CD8-positive, alpha-beta memory T cell (primary cell): ENCODE results near the gene IPO13. TPM values are rescaled to one million over a fixed set of nuclear protein-coding genes. Genes with fewer than 3 reads are reported as not detected.

ENCODE experiments used
- CTCF ChIA-PET: fragments of 350-600 bp; sonication (Branson Sonifier 250); formaldehyde crosslinking; loops from one replicate; lab custom pipeline; 2021; ENCODE audit warnings: antibody characterized with exemption; lab: Charles Lee
- POLR2A ChIA-PET: fragments of 350-600 bp; sonication (Branson Sonifier 250); formaldehyde crosslinking; loops from one replicate; lab custom pipeline; 2021; ENCODE audit warnings: antibody characterized with exemption; lab: Charles Lee
- DNase-seq, 5 donors: peaks; one replicate each; pipeline versions ENCODE4 v3.0.0 to v3.0.0-alpha.2; 2020 to 2022; ENCODE audit warnings: mixed read lengths in 1 of 5
- H3K27ac ChIP-seq: one replicate; pipeline ENCODE4 v1.7.0; 2013; ENCODE audit warnings: low read depth, mild to moderate bottlenecking, low read length, moderate library complexity
- H3K27me3 ChIP-seq: 2 replicates; pipeline ENCODE4 v1.7.0; 2013; ENCODE audit warnings: low read length, mild to moderate bottlenecking; ENCODE audit not compliant: insufficient read depth, poor library complexity, severe bottlenecking
- H3K36me3 ChIP-seq: 2 replicates; pipeline ENCODE4 v1.7.0; 2013; ENCODE audit warnings: mild to moderate bottlenecking, low read length, moderate library complexity; ENCODE audit not compliant: insufficient read depth
- H3K4me1 ChIP-seq: 2 replicates; pipeline ENCODE4 v1.7.0; 2013; ENCODE audit warnings: mild to moderate bottlenecking, low read length, moderate library complexity; ENCODE audit not compliant: insufficient read depth
- H3K4me3 ChIP-seq: 2 replicates; pipeline ENCODE4 v1.7.0; 2013; ENCODE audit warnings: mild to moderate bottlenecking, low read length
- H3K9me3 ChIP-seq: 2 replicates; pipeline ENCODE4 v1.7.0; 2013; ENCODE audit warnings: mild to moderate bottlenecking, low read length
- H3K27ac Mint-ChIP-seq, 8 donors: one replicate each; pipeline ENCODE4 v1.8.0; 2020 to 2021; ENCODE audit warnings: mixed read lengths in 8 of 8, mild to moderate bottlenecking in 6 of 8, inconsistent platforms in 3 of 8, moderate library complexity in 3 of 8
- H3K27me3 Mint-ChIP-seq, 2 donors: one replicate each; pipeline ENCODE4 v1.8.0; 2020 to 2021; ENCODE audit warnings: mixed read lengths in 2 of 2, mild to moderate bottlenecking in 1 of 2, moderate library complexity in 1 of 2
- H3K36me3 Mint-ChIP-seq, 3 donors: one replicate each; pipeline ENCODE4 v1.8.0; 2020 to 2021; ENCODE audit warnings: mixed read lengths in 3 of 3, inconsistent platforms in 1 of 3, mild to moderate bottlenecking in 1 of 3
- H3K4me1 Mint-ChIP-seq, 3 donors: one replicate each; pipeline ENCODE4 v1.8.0; 2020 to 2021; ENCODE audit warnings: mixed read lengths in 3 of 3, inconsistent platforms in 1 of 3, mild to moderate bottlenecking in 1 of 3
- H3K4me3 Mint-ChIP-seq, 7 donors: one replicate each; pipeline ENCODE4 v1.8.0; 2020 to 2021; ENCODE audit warnings: mixed read lengths in 7 of 7, mild to moderate bottlenecking in 6 of 7, moderate library complexity in 4 of 7, inconsistent platforms in 2 of 7
- H3K9me3 Mint-ChIP-seq, 5 donors: one replicate each; pipeline ENCODE4 v1.8.0; 2020 to 2022; ENCODE audit warnings: mixed read lengths in 5 of 5, mild to moderate bottlenecking in 3 of 5, moderate library complexity in 2 of 5, inconsistent platforms in 1 of 5
- polyA plus RNA-seq: library from polyadenylated mRNA; unstranded; fragments of 300-500 nt; fragmentation: Illumina TruSeq; gene quantifications from one replicate; pipeline ENCODE4 v1.2.3, GENCODE V29; 2021
- total RNA-seq, 2 experiments: library from RNA; stranded (reverse); gene quantifications; one replicate each; pipeline ENCODE4 v1.2.3, GENCODE V29; 2021

Gene IPO13
- total and polyA plus RNA-seq, 3 experiments from 2014 or later: 16.0 to 32.1 (median 28.9) TPM

GRCh38 chr1:43938383-43938782, 8.4 kb upstream of the IPO13 start:
- no peaks in the 10 kb centered on the region for H3K36me3 ChIP-seq
- no peak overlapping the region for H3K27ac ChIP-seq
- no peak overlapping the region for H3K27ac Mint-ChIP-seq
- H3K4me3 ChIP-seq: no peak overlapping the region
- H3K36me3 Mint-ChIP-seq: peaks cover 0 to 8% (median 2%) of the 10 kb centered on the region in 3 donors
- ChIA-PET POLR2A (no interaction called here), CTCF (no interaction called here)
- H3K4me3 Mint-ChIP-seq: peak overlapping the region in 1 of 7 donors; percentile 24
- H3K9me3 ChIP-seq: no peaks in the 10 kb centered on the region
- no peak for DNase-seq
- H3K27me3 Mint-ChIP-seq: peaks cover 20 to 21% of the 10 kb centered on the region in 2 donors
- H3K9me3 Mint-ChIP-seq: no peaks in the 10 kb centered on the region
- H3K4me1 ChIP-seq: no peaks in the 10 kb centered on the region
- peaks cover 6 to 26% (median 15%) of the 10 kb centered on the region in 3 donors for H3K4me1 Mint-ChIP-seq
- peaks cover 18% of the 10 kb centered on the region for H3K27me3 ChIP-seq

- H3K36me3 ChIP-seq: no peaks in the 10 kb centered on the region
- no peak overlapping the region for H3K4me3 ChIP-seq
- H3K9me3 ChIP-seq: no peaks in the 10 kb centered on the region
- CTCF ChIA-PET: no interaction called here
- H3K27ac ChIP-seq: no peak overlapping the region
- H3K4me3 Mint-ChIP-seq: no peak overlapping the region
- H3K36me3 Mint-ChIP-seq: peaks cover 0 to 8% (median 2%) of the 10 kb centered on the region in 3 donors
- peaks cover 3 to 25% (median 12%) of the 10 kb centered on the region in 3 donors for H3K4me1 Mint-ChIP-seq
- H3K27me3 Mint-ChIP-seq: peaks cover 17 to 19% of the 10 kb centered on the region in 2 donors
- POLR2A ChIA-PET: no interaction called here
- H3K4me1 ChIP-seq: no peaks in the 10 kb centered on the region
- peaks cover 14% of the 10 kb centered on the region for H3K27me3 ChIP-seq
- no peak for DNase-seq
- no peaks in the 10 kb centered on the region for H3K9me3 Mint-ChIP-seq
- H3K27ac Mint-ChIP-seq: no peak overlapping the region
Observed at GRCh38 chr1:43938892-43939587, 7.7 kb upstream of the IPO13 start.

GRCh38 chr1:43942411-43942810, 4.3 kb upstream of the IPO13 start:
- peaks cover 0 to 13% (median 2%) of the 10 kb centered on the region in 3 donors for H3K36me3 Mint-ChIP-seq
- Histone ChIP-seq H3K4me1 (peaks cover 12% of the 10 kb centered on the region), H3K9me3 (no peaks in the 10 kb centered on the region), H3K4me3 (no peak overlapping the region), H3K36me3 (no peaks in the 10 kb centered on the region), H3K27me3 (no peaks in the 10 kb centered on the region), H3K27ac (no peak overlapping the region)
- CTCF ChIA-PET: interaction anchor here (1.5 kb wide), 1 partner anchor 8 kb away, joined by 9 read pairs; the partner anchor contains the start of gene ARTN
- peaks cover 20 to 37% (median 25%) of the 10 kb centered on the region in 3 donors for H3K4me1 Mint-ChIP-seq
- H3K27ac Mint-ChIP-seq: peak overlapping the region in 2 of 8 donors; percentile 15 to 21
- POLR2A ChIA-PET: no interaction called here
- no peak for DNase-seq
- H3K27me3 Mint-ChIP-seq: peaks cover 0 to 6% of the 10 kb centered on the region in 2 donors
- H3K4me3 Mint-ChIP-seq: peak overlapping the region in 1 of 7 donors; percentile 59
- H3K9me3 Mint-ChIP-seq: no peaks in the 10 kb centered on the region

- no peaks in the 10 kb centered on the region for H3K9me3 Mint-ChIP-seq
- Histone ChIP-seq H3K27me3 (no peaks in the 10 kb centered on the region), H3K4me1 (peaks cover 26% of the 10 kb centered on the region), H3K36me3 (no peaks in the 10 kb centered on the region), H3K4me3 (no peak overlapping the region), H3K27ac (no peak overlapping the region), H3K9me3 (no peaks in the 10 kb centered on the region)
- ChIA-PET POLR2A (interaction anchor here (0.6 kb wide), 1 partner anchor 54 kb away, joined by 3 read pairs; no protein-coding TSS in a partner anchor), CTCF (interaction anchor here (0.9 to 5.3 kb wide), 2 partner anchors 11 to 1262 kb away, joined by 3 to 46 read pairs; partner anchors contain the start of gene ARTN)
- no peaks in the 10 kb centered on the region for H3K27me3 Mint-ChIP-seq
- peaks cover 33 to 53% (median 35%) of the 10 kb centered on the region in 3 donors for H3K4me1 Mint-ChIP-seq
- peak overlapping the region in 5 of 8 donors; percentile 58 to 85 (median 79) for H3K27ac Mint-ChIP-seq
- no peak for DNase-seq
- H3K4me3 Mint-ChIP-seq: peak overlapping the region in 5 of 7 donors; percentile 39 to 94 (median 65)
- peaks cover 0 to 14% (median under 1%) of the 10 kb centered on the region in 3 donors for H3K36me3 Mint-ChIP-seq
Observed at GRCh38 chr1:43944860-43945259, 1.9 kb upstream of the IPO13 start.

GRCh38 chr1:43945674-43946235, 995 bp upstream of the IPO13 start:
- H3K36me3 ChIP-seq: no peaks in the 10 kb centered on the region
- no peaks in the 10 kb centered on the region for H3K27me3 ChIP-seq
- Mint-ChIP-seq H3K9me3 (no peaks in the 10 kb centered on the region), H3K4me3 (peak overlapping the region; percentile 83 to 94 (median 90)), H3K27me3 (no peaks in the 10 kb centered on the region), H3K27ac (peak overlapping the region; percentile 67 to 99 (median 94)), H3K4me1 (peaks cover 41 to 60% (median 41%) of the 10 kb centered on the region in 3 donors), H3K36me3 (peaks cover 0 to 21% (median 3%) of the 10 kb centered on the region in 3 donors)
- POLR2A ChIA-PET: interaction anchor here (2.5 kb wide), 1 partner anchor 30 kb away, joined by 9 read pairs; the partner anchor contains the start of gene ATP6V0B
- CTCF ChIA-PET: interaction anchor here (0.9 to 5.3 kb wide), 8 partner anchors 12 to 1263 kb away, joined by 3 to 46 read pairs (median 4); partner anchors contain the start of genes ARTN and ATP6V0B
- no peak for DNase-seq
- peak overlapping the region; percentile 95 for H3K27ac ChIP-seq
- peak overlapping the region; percentile 83 for H3K4me3 ChIP-seq
- peaks cover 26% of the 10 kb centered on the region for H3K4me1 ChIP-seq
- H3K9me3 ChIP-seq: no peaks in the 10 kb centered on the region

GRCh38 chr1:43947061-43947873, 517 bp downstream of the IPO13 start:
- Mint-ChIP-seq H3K27ac (peak overlapping the region; percentile 67 to 99 (median 94)), H3K36me3 (peaks cover 0 to 20% (median 3%) of the 10 kb centered on the region in 3 donors), H3K27me3 (no peaks in the 10 kb centered on the region), H3K4me3 (peak overlapping the region; percentile 83 to 94 (median 90)), H3K9me3 (no peaks in the 10 kb centered on the region), H3K4me1 (peaks cover 46 to 66% (median 53%) of the 10 kb centered on the region in 3 donors)
- H3K27me3 ChIP-seq: no peaks in the 10 kb centered on the region
- no peaks in the 10 kb centered on the region for H3K9me3 ChIP-seq
- peak overlapping the region; percentile 83 for H3K4me3 ChIP-seq
- ChIA-PET POLR2A (interaction anchor here (0.6 to 2.5 kb wide), 5 partner anchors 23 to 1180 kb away, joined by 3 to 9 read pairs (median 5); partner anchors contain the start of genes ATP6V0B, C1orf50, DPH2 and P3H1), CTCF (interaction anchor here (1.3 to 5.3 kb wide), 6 partner anchors 11 to 184 kb away, joined by 3 to 46 read pairs (median 8); partner anchors contain the start of genes ARTN, ATP6V0B and DPH2)
- H3K4me1 ChIP-seq: peaks cover 26% of the 10 kb centered on the region
- peak overlapping the region; percentile 95 for H3K27ac ChIP-seq
- no peaks in the 10 kb centered on the region for H3K36me3 ChIP-seq
- DNase-seq: no peak

- no peaks in the 10 kb centered on the region for H3K27me3 Mint-ChIP-seq
- H3K4me1 Mint-ChIP-seq: peaks cover 43 to 61% (median 53%) of the 10 kb centered on the region in 3 donors
- H3K27ac Mint-ChIP-seq: peak overlapping the region; percentile 67 to 99 (median 92)
- H3K4me3 ChIP-seq: peak overlapping the region; percentile 83
- H3K9me3 ChIP-seq: no peaks in the 10 kb centered on the region
- peak overlapping the region; percentile 83 to 94 (median 90) for H3K4me3 Mint-ChIP-seq
- peaks cover 26% of the 10 kb centered on the region for H3K4me1 ChIP-seq
- H3K36me3 ChIP-seq: no peaks in the 10 kb centered on the region
- H3K27ac ChIP-seq: peak overlapping the region; percentile 95
- POLR2A ChIA-PET: no interaction called here
- H3K9me3 Mint-ChIP-seq: no peaks in the 10 kb centered on the region
- CTCF ChIA-PET: interaction anchor here (0.7 to 5.3 kb wide), 5 partner anchors 10 to 423 kb away, joined by 3 to 46 read pairs (median 7); partner anchors contain the start of genes ARTN and ATP6V0B
- H3K27me3 ChIP-seq: no peaks in the 10 kb centered on the region
- no peak for DNase-seq
- H3K36me3 Mint-ChIP-seq: peaks cover 0 to 18% (median 3%) of the 10 kb centered on the region in 3 donors
Observed at GRCh38 chr1:43947874-43948437, 1.2 kb downstream of the IPO13 start.
